CD14-positive monocyte (primary cell): Measurements from ENCODE around the gene ZNF280C. TPM values are rescaled to one million over a fixed set of nuclear protein-coding genes. Genes with fewer than 3 reads are reported as not detected.

Experiments used
- DNase-seq, 3 donors: peaks; one replicate each; pipeline ENCODE4 v3.0.0-alpha.2; 2011 to 2022
- H2AFZ ChIP-seq: 2 replicates; pipeline ENCODE4 v1.6.0; 2012; ENCODE audit warnings: mild to moderate bottlenecking, low read depth, low read length, inconsistent platforms; ENCODE audit not compliant: insufficient read depth, poor library complexity, severe bottlenecking
- H3K27ac ChIP-seq, 2 donors: 1 replicate in 1 of 2; 2 replicates in 1 of 2; pipeline ENCODE4 v1.5.1; 2012 to 2013; ENCODE audit warnings: low read length in 2 of 2, control low read depth in 1 of 2, inconsistent platforms in 1 of 2, low read depth in 1 of 2, mild to moderate bottlenecking in 1 of 2
- H3K27me3 ChIP-seq, 2 donors: one replicate each; pipeline versions ENCODE4 v1.6.0 to v1.6.1; 2011 to 2013; ENCODE audit warnings: low read length in 2 of 2; ENCODE audit not compliant: control insufficient read depth in 2 of 2, insufficient read depth in 2 of 2
- H3K36me3 ChIP-seq, 2 donors: replicated peaks in 1 of 2; 1 replicate in 1 of 2; 2 replicates in 1 of 2; pipeline versions ENCODE4 v1.5.1 to v1.6.1; 2012 to 2013; ENCODE audit warnings: low read length in 2 of 2, control low read depth in 1 of 2, inconsistent platforms in 1 of 2, mild to moderate bottlenecking in 1 of 2; ENCODE audit not compliant: insufficient read depth in 2 of 2, control insufficient read depth in 1 of 2
- H3K4me1 ChIP-seq, 2 donors: 1 replicate in 1 of 2; 2 replicates in 1 of 2; pipeline versions ENCODE4 v1.5.1 to v1.6.1; 2012 to 2013; ENCODE audit warnings: low read length in 2 of 2, control low read depth in 1 of 2, inconsistent platforms in 1 of 2, mild to moderate bottlenecking in 1 of 2, moderate library complexity in 1 of 2; ENCODE audit not compliant: insufficient read depth in 2 of 2, control insufficient read depth in 1 of 2
- H3K4me2 ChIP-seq: replicated peaks from 2 replicates; pipeline ENCODE3; 2012; ENCODE audit warnings: low read length, moderate library complexity, mild to moderate bottlenecking; ENCODE audit not compliant: poor library complexity, severe bottlenecking; ENCODE audit errors: extremely low read depth
- H3K4me3 ChIP-seq, 3 experiments: fragments of 200-600 bp in 1 of 3; sonication (generic) in 1 of 3; replicated peaks in 1 of 3; 1 replicate in 2 of 3; 2 replicates in 1 of 3; pipeline ENCODE4 v1.5.1; 2011 to 2013; ENCODE audit warnings: low read length in 3 of 3, mild to moderate bottlenecking in 3 of 3, control low read depth in 2 of 3, low read depth in 2 of 3, inconsistent platforms in 1 of 3, moderate library complexity in 1 of 3
- H3K79me2 ChIP-seq: 2 replicates; pipeline ENCODE4 v1.6.0; 2012; ENCODE audit warnings: mild to moderate bottlenecking, control low read depth, inconsistent platforms, low read length, moderate library complexity; ENCODE audit not compliant: insufficient read depth
- H3K9ac ChIP-seq: 2 replicates; pipeline ENCODE4 v1.6.0; 2017; ENCODE audit warnings: low read length, mild to moderate bottlenecking; ENCODE audit not compliant: insufficient read depth, poor library complexity, severe bottlenecking
- H3K9me3 ChIP-seq, 2 donors: replicated peaks in 1 of 2; 1 replicate in 1 of 2; 2 replicates in 1 of 2; pipeline versions ENCODE4 v1.5.1 to v1.6.1; 2012 to 2013; ENCODE audit warnings: low read length in 2 of 2, control low read depth in 1 of 2; ENCODE audit not compliant: control insufficient read depth in 1 of 2, insufficient read depth in 1 of 2
- H4K20me1 ChIP-seq: 2 replicates; pipeline ENCODE4 v1.6.0; 2012; ENCODE audit warnings: mild to moderate bottlenecking, low read length, control low read depth, moderate library complexity; ENCODE audit not compliant: insufficient read depth
- H3K27ac Mint-ChIP-seq, 7 donors: one replicate each; pipeline ENCODE4 v1.8.0; 2020; ENCODE audit warnings: mild to moderate bottlenecking in 7 of 7, mixed read lengths in 7 of 7, moderate library complexity in 6 of 7, inconsistent platforms in 2 of 7
- H3K27me3 Mint-ChIP-seq, 3 donors: one replicate each; pipeline ENCODE4 v1.8.0; 2021 to 2022; ENCODE audit warnings: low read depth in 3 of 3, mild to moderate bottlenecking in 3 of 3, mixed read lengths in 3 of 3, moderate library complexity in 3 of 3, inconsistent platforms in 1 of 3
- H3K36me3 Mint-ChIP-seq, 2 donors: one replicate each; pipeline ENCODE4 v1.8.0; 2020; ENCODE audit warnings: mixed read lengths in 2 of 2, inconsistent platforms in 1 of 2, mild to moderate bottlenecking in 1 of 2
- H3K4me1 Mint-ChIP-seq: one replicate; pipeline ENCODE4 v1.8.0; 2020; ENCODE audit warnings: mild to moderate bottlenecking, mixed read lengths
- H3K4me3 Mint-ChIP-seq, 2 donors: one replicate each; pipeline ENCODE4 v1.8.0; 2020; ENCODE audit warnings: mild to moderate bottlenecking in 2 of 2, mixed read lengths in 2 of 2, moderate library complexity in 1 of 2
- H3K9me3 Mint-ChIP-seq, 7 donors: one replicate each; pipeline ENCODE4 v1.8.0; 2020 to 2022; ENCODE audit warnings: mixed read lengths in 7 of 7, mild to moderate bottlenecking in 6 of 7, moderate library complexity in 6 of 7, inconsistent platforms in 2 of 7
- CTCF ChIP-seq: fragments of 200-600 bp; IDR thresholded peaks from one replicate; pipeline ENCODE4 v1.8.0; 2022; ENCODE audit warnings: antibody characterized with exemption, mild to moderate bottlenecking
- WGBS: methylation state at CpG from one replicate; pipeline ENCODE4 v1.1.5; 2013; ENCODE audit warnings: missing lambda C conversion rate; ENCODE audit not compliant: insufficient coverage; 5-methylcytosine and 5-hydroxymethylcytosine counted together
- intact Hi-C, 2 donors: fragments of 100-400 bp; cut with micrococcal nuclease; formaldehyde crosslinking; loops; one replicate each; pipeline versions ENCODE4 v1.15.0 to v1.15.1; 2023
- polyA plus RNA-seq, 3 donors: library from polyadenylated mRNA; depleted of rRNA in 1 of 3; unstranded in 2 of 3; stranded (reverse) in 1 of 3; fragments of 300-500 nt in 2 of 3; fragments of >200 nt in 1 of 3; fragmentation: Illumina TruSeq in 2 of 3; gene quantifications; 1 replicate in 2 of 3; 2 replicates in 1 of 3; pipeline ENCODE4 v1.2.3, GENCODE V29; 2012 to 2021

Gene ZNF280C
- polyA plus RNA-seq, 3 donors, result 0.66 to 1.8 (median 1.3) TPM

- H3K9me3 ChIP-seq, result no peaks in the 10 kb centered on the region
- no peak overlapping the region for H3K4me3 ChIP-seq
- Mint-ChIP-seq H3K4me1 (no peaks in the 10 kb centered on the region), H3K4me3 (no peak overlapping the region), H3K27ac (no peak overlapping the region), H3K36me3 (no peaks in the 10 kb centered on the region), H3K9me3 (peaks cover 0 to 3% (median 2%) of the 10 kb centered on the region in 7 donors), H3K27me3 (peaks cover 0 to 4% (median 3%) of the 10 kb centered on the region in 3 donors)
- H4K20me1 ChIP-seq, result no peaks in the 10 kb centered on the region
- H2AFZ ChIP-seq, result no peak overlapping the region
- no peaks in the 10 kb centered on the region for H3K27me3 ChIP-seq
- no peak for TF ChIP-seq CTCF
- H3K4me2 ChIP-seq, result no peak overlapping the region
- no peak overlapping the region for H3K9ac ChIP-seq
- intact Hi-C loops, result no loop called here
- H3K27ac ChIP-seq, result no peak overlapping the region
- no CpG with 5 or more reads among the region's 1 CpG for whole genome bisulfite sequencing
- DNase-seq, result no peak
- no peaks in the 10 kb centered on the region for H3K79me2 ChIP-seq
- H3K36me3 ChIP-seq, result no peaks in the 10 kb centered on the region
- no peaks in the 10 kb centered on the region for H3K4me1 ChIP-seq
Observed at GRCh38 chrX:130301977-130302376, 33.3 kb upstream of the ZNF280C start.

DNA sequence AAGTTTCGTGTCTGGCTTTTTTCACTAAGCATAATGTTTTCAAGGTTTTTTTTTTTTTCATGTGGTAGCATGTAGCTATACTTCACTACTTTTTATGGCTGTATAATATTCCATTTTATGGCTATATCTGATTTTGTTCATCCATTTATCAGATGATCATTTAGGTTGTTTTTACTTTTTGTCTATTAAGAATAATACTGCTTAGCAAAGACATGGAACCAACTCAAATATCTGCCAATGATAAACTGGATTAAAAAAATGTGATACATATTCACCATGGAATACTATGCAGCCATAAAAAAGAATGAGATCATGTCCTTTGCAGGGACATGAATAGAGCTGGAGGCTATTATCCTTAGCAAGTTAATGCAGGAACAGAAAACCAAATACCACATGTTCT, 32.7 kb upstream of the ZNF280C start:
- Histone ChIP-seq H3K4me1 (no peaks in the 10 kb centered on the region), H3K4me3 (no peak overlapping the region), H4K20me1 (no peaks in the 10 kb centered on the region), H3K9me3 (no peaks in the 10 kb centered on the region), H3K27ac (no peak overlapping the region), H3K4me2 (no peak overlapping the region), H3K79me2 (no peaks in the 10 kb centered on the region), H3K36me3 (no peaks in the 10 kb centered on the region), H3K27me3 (no peaks in the 10 kb centered on the region), H2AFZ (no peak overlapping the region), H3K9ac (no peak overlapping the region)
- Mint-ChIP-seq H3K4me3 (no peak overlapping the region), H3K4me1 (no peaks in the 10 kb centered on the region), H3K9me3 (peaks cover 0 to 3% (median 2%) of the 10 kb centered on the region in 7 donors), H3K36me3 (no peaks in the 10 kb centered on the region), H3K27ac (no peak overlapping the region), H3K27me3 (peaks cover 2 to 4% (median 3%) of the 10 kb centered on the region in 3 donors)
- DNase-seq, result no peak
- no CpG with 5 or more reads among the region's 1 CpG for WGBS
- no peak for TF ChIP-seq CTCF
- intact Hi-C loops, result no loop called here
